Inflammatory macrophage treated with lipopolysaccharide for 4 hours (primary cell): ENCODE results near the gene GJA3.

Experiments
- DNase-seq: peaks from one replicate; pipeline ENCODE4 v3.0.0-alpha.2; 2020

Gene GJA3

GRCh38 chr13:20127562-20128458 is 33.0 kb downstream of the GJA3 start:
- peak; percentile 66 for DNase-seq

GRCh38 chr13:20127262-20127561 is 33.6 kb downstream of the GJA3 start:
- DNase-seq: no peak

- DNase-seq: peak; percentile 89
These were observed 34.2 kb downstream of the GJA3 start for GRCh38 chr13:20126541-20127261.

- DNase-seq: no peak
These were observed 35.1 kb downstream of the GJA3 start for GRCh38 chr13:20125783-20126165.

- DNase-seq: no peak
These were observed 35.6 kb downstream of the GJA3 start for GRCh38 chr13:20125129-20125782.

GRCh38 chr13:20124303-20124702 is 36.5 kb downstream of the GJA3 start:
- DNase-seq: no peak

GRCh38 chr13:20121159-20121525 is 39.7 kb downstream of the GJA3 start:
- DNase-seq: peak; percentile 37

GRCh38 chr13:20119960-20120359 is 40.9 kb downstream of the GJA3 start:
- DNase-seq: no peak

GRCh38 chr13:20118268-20119140 is 42.3 kb downstream of the GJA3 start:
- no peak for DNase-seq

GRCh38 chr13:20116213-20116612 is 44.6 kb downstream of the GJA3 start:
- DNase-seq: no peak

- no peak for DNase-seq
These were observed 46.7 kb downstream of the GJA3 start for GRCh38 chr13:20114066-20114610.

- no peak for DNase-seq
These were observed 51.8 kb downstream of the GJA3 start for GRCh38 chr13:20109037-20109436.

- DNase-seq: no peak
These were observed 54.1 kb downstream of the GJA3 start for GRCh38 chr13:20106742-20107141.

- no peak for DNase-seq
These were observed 55.6 kb downstream of the GJA3 start for GRCh38 chr13:20105161-20105689.

- no peak for DNase-seq
These were observed 58.2 kb downstream of the GJA3 start for GRCh38 chr13:20102525-20103180.

GRCh38 chr13:20101467-20102316 is 59.2 kb downstream of the GJA3 start:
- DNase-seq: no peak

GRCh38 chr13:20099319-20099718 is 61.5 kb downstream of the GJA3 start:
- DNase-seq: no peak

- DNase-seq: no peak
These were observed 66.9 kb downstream of the GJA3 start for GRCh38 chr13:20093951-20094350.

- no peak for DNase-seq
These were observed 70.5 kb downstream of the GJA3 start for GRCh38 chr13:20090349-20090748.
